ENCODE measurements around the gene TMSB10.

GRCh38 chr2:84912984-84913383, 7.5 kb downstream of the TMSB10 start:
- no peak for TF ChIP-seq PKNOX1 (IDR thresholded peaks at IDR 0.05)
- no peak for TF ChIP-seq FOXA1 (IDR thresholded peaks at IDR 0.05)
- TF ChIP-seq BHLHE40 (IDR thresholded peaks at IDR 0.05; ENCODE audit: borderline replicate concordance), result no peak
- no peak for TF ChIP-seq ELF4 (IDR thresholded peaks at IDR 0.05)
- TF ChIP-seq HDGF (IDR thresholded peaks at IDR 0.05; ENCODE audit: borderline replicate concordance), result no peak
- TF ChIP-seq ZNF384 (IDR thresholded peaks at IDR 0.05), result no peak
- no peak for TF ChIP-seq FOXK2 (IDR thresholded peaks at IDR 0.05)

Measured in HEK293T (cell line).